GM12875 (cell line): ENCODE results near the gene SH3BP4.

Experiments used
- H3K4me3 ChIP-seq: one replicate; pipeline ENCODE4 v1.5.1; 2011; ENCODE audit warnings: low read depth, low read length, control low read depth
- CTCF ChIP-seq: IDR thresholded peaks from 2 replicates; pipeline ENCODE4 v1.5.1; 2011; ENCODE audit warnings: low read depth, mild to moderate bottlenecking, control low read depth, inconsistent platforms, low read length, moderate library complexity, borderline replicate concordance; ENCODE audit not compliant: insufficient read depth

The SH3BP4 gene

GRCh38 chr2:234971496-234971895 is 19.7 kb downstream of the SH3BP4 start:
- no peak for TF ChIP-seq CTCF
- H3K4me3 ChIP-seq = no peak overlapping the region

- H3K4me3 ChIP-seq = no peak overlapping the region
- no peak for TF ChIP-seq CTCF
These were observed 21.2 kb downstream of the SH3BP4 start for GRCh38 chr2:234973008-234973407.

- TF ChIP-seq CTCF = no peak
- no peak overlapping the region for H3K4me3 ChIP-seq
These were observed 22.9 kb downstream of the SH3BP4 start for GRCh38 chr2:234974501-234975385.

GRCh38 chr2:234975611-234976010 is 23.8 kb downstream of the SH3BP4 start:
- no peak overlapping the region for H3K4me3 ChIP-seq
- no peak for TF ChIP-seq CTCF

- H3K4me3 ChIP-seq = no peak overlapping the region
- no peak for TF ChIP-seq CTCF
These were observed 24.8 kb downstream of the SH3BP4 start for GRCh38 chr2:234976479-234977227.

- no peak for TF ChIP-seq CTCF
- H3K4me3 ChIP-seq = no peak overlapping the region
These were observed 25.4 kb downstream of the SH3BP4 start for GRCh38 chr2:234977228-234977679.
